GM20431 (cell line): ENCODE data around the gene ACKR4.
"Not testable (repeated sequence)": the region's sequence is repeated elsewhere in the genome, so short reads cannot be mapped to it uniquely, and the experiment has no call there.

Source experiments
- in situ Hi-C: fragments of 300-500 bp; cut with MseI, MboI; formaldehyde crosslinking; loops from one replicate; pipeline ENCODE4 v1.15.0; 2020; ENCODE audit warnings: low sequenced_read_pairs; ENCODE audit not compliant: unreplicated experiment

Gene ACKR4

DNA sequence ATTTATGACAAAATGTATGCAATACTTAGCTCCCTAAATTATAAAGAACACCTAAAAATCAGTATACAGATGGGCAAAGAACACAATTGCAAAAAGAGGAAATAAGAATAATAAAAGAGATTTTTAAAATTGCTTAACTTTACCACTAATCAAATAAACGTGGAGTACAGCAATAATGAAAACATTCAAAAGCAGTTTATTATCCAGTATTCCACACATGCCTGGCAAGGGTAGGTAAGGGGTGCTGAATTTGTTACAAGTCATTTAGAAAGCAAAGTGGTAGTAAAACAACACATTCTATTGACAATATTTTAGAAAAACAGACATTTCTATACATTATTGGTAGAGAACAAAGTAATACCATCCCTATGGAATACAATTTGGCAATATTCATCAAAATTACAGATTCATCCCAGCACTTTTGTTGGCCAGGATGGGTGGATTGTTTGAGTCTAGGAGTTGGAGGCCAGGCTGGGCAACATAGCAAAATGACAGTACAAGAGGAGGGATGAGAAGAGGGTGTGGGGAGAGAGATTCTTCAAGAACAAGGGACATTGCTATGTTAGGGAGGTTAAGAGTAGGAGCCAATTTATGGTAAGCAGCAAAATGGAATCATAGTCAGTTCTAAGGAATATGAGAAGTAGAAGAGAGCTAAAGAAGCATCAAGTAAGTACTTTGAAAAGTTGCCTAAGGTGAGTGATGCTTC, 3.7 kb upstream of the ACKR4 start:
- in situ Hi-C loops, result no loop called here

DNA sequence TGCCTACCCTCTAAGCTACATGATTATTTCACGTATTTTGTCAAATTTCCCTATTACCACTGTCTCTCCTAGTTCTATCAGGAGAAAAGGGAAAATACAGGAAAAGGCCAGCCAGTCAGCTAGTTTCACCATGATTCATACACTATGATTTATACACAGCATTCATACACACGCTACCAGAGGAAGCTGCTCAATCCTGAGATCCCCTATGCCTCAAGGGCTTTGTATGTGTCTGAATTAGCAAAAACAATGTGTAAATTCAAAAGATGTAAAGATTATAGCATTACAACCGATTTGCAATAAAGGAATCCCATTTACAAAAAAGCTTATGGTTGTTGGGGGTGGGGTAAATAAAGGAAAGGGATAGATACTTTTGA, 3.1 kb upstream of the ACKR4 start:
- in situ Hi-C loops, result no loop called here

DNA sequence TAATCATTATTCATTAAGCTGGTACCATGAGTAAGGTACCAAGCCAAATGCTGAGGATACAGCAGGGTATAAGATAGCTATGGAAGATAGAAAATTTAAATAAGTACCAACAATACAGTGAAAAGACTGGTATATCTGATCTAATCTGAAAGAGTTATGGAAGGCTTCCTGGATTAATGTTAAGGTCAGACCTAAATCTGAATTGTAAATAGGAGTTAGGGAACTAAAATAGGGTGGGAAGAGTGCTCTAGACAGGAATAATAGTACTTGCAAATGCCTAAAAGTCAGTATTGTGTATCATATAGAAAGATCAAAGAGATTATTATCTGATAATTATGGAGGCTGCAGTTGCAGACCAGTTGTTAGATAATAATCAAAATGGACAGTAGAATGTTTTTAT, 2.6 kb upstream of the ACKR4 start:
- in situ Hi-C loops, result no loop called here

DNA sequence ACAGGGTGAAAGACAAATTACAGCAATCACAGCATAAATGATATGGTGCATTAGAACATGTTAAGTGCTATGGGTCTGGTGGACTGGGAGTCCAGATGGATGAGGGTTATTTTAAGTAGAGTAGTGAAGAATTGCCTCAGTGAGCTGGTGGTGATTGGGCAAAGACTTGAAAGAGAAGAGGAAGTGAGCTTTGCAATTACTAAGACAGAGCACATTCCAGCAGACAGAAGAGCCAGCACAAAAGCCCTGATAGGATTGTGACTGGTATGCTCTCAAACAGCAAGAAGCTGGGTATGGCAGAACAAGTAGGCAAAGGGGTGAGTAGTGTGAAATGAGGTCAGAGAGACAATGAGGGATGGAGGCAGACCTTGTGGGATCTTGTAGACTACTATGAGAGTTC, 2.1 kb upstream of the ACKR4 start:
- in situ Hi-C loops, result no loop called here

DNA sequence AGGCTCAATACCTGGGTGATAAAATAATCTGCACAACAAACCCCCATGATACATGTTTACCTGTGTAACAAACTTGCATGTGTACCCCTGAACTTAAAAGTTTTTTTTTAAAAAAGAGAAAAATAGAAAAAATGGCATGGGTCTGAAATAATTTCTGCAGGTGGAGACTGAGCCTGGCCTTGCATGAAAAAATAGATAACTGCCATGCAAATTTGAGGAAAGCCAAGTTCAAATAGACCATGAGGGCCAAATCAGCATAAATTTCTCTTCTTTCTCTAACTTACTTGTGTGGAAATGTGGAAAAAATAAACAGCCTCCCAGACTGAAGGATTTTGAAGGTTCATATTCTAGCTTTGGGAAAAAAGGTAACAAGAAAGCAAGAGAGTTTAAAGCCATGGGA, 744 bp upstream of the ACKR4 start:
- in situ Hi-C loops, result no loop called here

DNA sequence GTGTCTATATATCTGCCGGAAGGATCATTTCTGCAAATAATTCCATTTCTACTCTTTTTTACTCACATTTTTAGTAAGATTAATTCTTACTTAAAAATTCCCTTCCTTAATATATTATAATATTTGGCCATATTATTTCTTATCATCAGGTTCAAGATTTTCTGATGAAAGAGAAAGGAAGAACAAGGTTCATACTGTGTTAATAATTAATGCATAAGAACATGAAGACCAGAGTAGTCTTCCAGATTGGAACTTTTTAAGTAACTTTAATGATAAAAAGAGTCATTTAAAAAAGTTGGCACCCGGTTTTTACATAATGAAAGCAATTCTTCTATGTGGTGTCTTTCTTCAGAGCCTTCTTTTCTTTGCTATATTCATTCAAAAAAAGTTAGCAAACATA, 590 bp downstream of the ACKR4 start:
- in situ Hi-C loops, result no loop called here

DNA sequence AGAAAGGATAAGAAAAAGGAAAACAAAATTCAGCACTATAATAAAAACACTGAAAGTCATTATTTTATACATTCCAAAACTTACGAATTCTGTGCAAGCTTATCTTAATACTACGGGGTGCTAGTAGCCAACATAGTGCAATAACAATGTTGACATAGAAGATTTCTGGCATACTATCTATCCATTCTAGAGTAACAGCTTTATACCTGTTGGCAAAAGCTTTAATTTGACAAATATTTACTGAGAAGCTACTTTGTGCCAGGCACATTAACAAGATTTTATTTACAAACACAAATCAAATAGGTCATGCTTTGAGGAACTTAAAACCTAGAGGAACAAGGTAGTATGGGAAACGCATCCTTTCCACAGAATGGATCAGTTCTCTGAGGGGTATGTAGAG, 1.1 kb downstream of the ACKR4 start:
- in situ Hi-C loops, result no loop called here

DNA sequence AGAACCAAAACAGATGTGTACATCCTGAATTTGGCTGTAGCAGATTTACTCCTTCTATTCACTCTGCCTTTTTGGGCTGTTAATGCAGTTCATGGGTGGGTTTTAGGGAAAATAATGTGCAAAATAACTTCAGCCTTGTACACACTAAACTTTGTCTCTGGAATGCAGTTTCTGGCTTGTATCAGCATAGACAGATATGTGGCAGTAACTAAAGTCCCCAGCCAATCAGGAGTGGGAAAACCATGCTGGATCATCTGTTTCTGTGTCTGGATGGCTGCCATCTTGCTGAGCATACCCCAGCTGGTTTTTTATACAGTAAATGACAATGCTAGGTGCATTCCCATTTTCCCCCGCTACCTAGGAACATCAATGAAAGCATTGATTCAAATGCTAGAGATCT, 3.5 kb downstream of the ACKR4 start:
- in situ Hi-C loops, result not testable (repeated sequence)

DNA sequence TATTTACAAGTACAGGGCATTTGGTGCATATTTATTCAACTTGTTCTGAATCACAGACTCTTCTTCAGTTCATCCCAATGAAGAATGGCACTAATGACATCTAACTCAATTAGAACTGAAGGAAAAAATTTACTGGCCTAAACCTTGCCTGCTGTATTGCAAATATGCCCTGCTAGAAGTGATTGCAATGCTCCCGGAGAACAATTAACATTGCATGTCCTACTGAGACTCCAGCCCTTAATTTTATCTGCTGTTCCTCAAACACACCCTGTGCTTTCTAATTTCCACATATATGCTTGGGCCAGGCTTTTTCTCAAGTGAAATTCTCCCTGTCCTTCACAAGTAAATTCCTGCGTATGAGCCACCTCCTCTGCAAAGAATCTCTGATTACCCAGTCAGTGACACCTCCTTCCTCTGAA, 8.3 kb downstream of the ACKR4 start:
- in situ Hi-C loops, result no loop called here

DNA sequence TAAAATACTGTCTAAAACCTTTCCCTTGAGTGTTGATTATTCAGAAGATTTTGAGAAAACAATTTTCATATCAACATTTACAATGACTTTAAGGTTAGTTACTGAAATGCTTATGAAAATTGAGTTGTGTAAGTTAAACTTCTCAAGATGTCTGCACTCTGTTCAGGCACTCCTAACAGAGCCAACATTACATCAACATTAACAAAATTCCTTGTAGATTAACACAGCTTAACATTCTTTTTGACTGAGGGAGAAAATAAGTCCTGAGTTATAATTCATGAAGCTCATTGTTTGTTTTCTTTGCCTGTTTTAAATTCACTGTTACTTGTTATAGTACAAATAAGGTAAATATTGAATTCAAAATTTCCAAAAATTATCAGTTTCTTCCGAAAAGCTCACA, 9.0 kb downstream of the ACKR4 start:
- in situ Hi-C loops, result no loop called here

DNA sequence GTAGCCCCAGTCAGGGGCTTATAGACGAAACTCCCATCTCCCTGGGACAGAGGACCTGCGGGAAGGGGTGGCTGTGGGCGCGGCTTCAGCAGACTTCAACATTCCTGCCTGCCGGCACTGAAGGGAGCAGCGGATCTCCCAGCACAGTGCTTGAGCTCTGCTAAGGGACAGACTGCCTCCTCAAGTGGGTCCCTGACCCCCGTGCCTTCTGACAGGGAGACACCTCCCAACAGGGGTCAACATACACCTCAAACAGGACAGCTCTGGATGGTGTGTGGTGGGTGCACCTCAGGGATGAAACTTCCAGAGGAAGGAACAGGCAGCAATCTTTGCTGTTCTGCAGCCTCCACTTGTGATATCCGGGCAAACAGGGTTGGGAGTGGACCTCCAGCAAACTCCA, 9.6 kb downstream of the ACKR4 start:
- in situ Hi-C loops, result not testable (repeated sequence)

DNA sequence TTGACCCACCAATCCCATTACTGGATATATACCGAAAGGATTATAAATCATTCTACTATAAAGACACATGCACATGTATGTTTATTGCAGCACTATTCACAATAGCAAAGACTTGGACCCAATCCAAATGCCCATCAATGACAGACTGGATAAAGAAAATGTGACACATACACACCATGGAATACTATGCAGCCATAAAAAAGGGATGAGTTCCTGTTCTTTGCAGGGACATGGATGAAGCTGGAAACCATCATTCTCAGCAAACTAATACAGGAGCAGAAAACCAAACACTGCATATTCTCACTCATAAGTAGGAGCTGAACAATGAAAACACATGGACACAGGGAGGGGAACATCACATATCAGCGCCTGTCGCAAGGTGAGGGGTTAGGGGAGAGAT, 18.2 kb downstream of the ACKR4 start:
- in situ Hi-C loops, result not testable (repeated sequence)

DNA sequence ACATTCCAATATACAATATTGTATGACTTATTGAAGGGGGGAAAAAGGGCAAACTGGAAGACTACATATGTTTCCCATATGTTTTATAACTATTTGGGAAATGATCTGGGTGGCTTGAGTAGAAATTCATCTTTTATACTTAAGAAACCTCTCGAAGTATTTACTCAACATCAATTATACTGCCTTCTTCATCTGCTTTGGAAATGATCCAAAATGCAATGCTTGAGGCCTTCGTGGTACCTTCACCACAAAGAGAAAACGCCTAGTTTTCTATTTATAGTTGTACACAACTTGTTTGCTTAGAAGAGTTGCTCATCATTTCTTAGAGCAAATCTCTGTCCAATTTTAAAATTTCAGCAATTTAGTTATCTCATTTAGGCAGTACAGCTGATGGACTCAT, 18.8 kb downstream of the ACKR4 start:
- in situ Hi-C loops, result no loop called here

DNA sequence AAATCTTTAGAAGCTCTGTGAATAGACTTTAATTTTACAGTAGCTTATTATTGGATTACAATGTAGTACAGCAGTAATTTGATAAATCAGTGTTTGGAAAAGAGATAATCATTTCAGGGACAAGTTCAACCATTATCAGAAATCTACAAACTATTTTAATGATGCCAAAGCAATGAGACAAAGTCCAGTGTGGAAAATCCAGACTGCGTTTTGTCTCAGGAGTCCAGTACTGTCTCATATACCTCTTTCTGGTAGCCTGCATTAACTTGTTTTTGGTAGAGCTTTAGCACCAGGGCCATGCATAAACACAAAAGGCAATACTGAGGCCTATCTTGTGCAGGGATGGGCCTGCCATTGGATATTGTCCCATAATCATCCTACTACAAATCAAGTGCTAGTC, 19.7 kb downstream of the ACKR4 start:
- in situ Hi-C loops, result no loop called here

DNA sequence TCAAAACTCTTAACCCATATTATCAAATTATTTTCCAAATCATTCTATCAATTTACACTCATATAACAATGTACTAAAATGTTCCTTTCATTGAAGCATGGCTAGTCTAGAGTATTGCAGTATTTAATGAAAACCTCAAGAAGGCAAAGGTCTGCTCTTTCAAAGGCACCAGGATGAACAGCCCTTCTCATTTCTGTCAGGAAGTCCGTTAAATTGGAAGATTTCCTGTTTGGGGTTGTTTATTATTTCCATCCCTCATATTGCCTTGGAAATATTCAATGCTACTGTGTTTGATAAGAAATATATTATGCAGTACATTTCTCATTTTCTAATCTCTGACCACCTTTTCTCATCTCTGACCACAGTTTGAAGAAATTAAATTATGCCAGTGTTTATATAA, 25.1 kb downstream of the ACKR4 start:
- in situ Hi-C loops, result no loop called here

DNA sequence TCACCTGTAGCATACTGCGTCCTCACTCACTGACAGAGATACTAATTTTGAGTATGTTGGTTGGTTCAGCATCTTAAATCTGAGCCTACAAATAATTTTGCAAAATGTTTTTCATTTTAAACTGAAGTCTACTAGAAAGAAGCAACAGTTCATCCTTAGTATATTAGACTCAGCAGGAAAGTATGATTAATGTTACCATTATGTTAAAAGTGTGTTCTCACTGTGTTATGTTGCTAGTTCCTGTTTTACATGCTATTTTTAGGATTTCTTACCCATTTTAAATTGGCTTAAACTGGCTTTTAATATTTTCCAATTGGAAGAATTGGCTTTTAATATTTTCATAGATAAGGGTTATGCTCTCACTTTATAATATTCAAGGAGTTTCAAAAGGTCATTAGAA, 25.7 kb downstream of the ACKR4 start:
- in situ Hi-C loops, result no loop called here

DNA sequence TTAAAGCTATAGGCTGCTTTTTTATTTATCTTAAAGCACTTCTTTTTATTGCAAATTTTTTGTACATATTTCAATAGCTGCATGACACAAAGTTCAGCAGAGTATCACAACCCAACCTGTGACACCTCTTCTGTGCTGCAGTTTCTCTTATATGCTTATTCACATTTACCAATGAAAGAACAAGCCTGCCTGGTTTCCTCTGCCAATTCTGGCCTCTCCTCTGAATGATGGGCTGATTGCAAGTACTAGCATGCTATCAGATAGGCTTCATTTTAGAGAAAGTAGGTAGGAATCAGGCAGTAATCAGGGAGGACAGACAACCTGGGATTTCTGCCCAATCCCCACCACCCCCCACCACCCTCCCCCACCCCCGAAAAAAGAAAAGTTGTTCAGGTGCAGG, 26.6 kb downstream of the ACKR4 start:
- in situ Hi-C loops, result no loop called here

DNA sequence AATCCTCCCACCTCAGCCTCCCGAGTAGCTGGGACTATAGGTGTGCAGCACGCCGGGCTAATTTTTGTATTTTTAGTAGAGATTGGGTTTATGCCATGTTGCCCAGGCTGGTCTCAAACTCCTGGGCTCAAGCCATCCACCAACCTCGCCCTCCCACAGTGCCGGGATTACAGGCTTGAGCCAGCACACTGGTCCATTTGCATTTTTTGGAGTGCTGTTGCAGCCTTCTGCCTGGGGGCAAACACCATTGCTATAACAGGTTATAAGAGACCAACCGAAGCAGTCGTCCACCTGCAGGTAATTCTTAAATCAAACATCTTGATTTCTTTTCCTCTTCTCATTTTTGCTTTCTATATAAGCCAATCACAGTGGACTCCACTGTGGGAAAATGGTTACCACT, 27.7 kb downstream of the ACKR4 start:
- in situ Hi-C loops, result no loop called here

DNA sequence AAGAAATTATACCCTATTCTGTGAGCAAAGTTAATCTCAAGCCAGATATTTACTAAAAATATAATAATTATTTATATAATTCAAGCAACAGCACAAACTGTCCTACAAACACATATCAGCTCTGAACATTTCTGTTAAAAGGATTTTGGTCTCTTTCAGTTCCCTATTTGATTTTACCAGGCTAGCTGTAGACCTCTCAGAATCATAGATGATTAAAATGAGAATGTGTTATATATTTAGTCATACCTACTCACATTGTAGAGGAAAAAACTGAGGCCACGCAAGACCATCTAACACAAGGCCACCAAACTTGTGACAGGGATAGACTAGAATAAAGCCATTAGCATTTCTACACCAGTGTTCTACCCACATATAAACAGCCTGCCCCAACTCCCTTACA, 28.5 kb downstream of the ACKR4 start:
- in situ Hi-C loops, result no loop called here

DNA sequence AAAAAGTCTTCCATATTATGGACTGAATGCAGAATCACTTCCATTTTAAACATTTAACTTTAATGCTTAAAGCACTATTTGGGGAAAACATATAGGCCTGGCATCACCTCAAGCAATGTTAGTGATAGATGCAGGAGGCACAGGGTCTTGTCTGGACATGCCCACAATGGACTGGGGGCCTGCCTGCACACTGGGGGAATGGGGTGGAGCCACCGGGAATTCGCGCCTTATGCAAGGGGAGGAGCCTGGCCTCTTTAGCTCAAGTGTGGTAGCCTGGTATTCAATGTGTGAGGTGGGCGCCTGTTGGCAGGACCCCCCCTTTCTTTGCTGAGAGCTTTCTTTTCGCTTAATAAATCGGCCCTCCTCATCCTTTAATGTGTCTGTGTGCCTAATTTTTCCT, 29.9 kb downstream of the ACKR4 start:
- in situ Hi-C loops, result no loop called here

DNA sequence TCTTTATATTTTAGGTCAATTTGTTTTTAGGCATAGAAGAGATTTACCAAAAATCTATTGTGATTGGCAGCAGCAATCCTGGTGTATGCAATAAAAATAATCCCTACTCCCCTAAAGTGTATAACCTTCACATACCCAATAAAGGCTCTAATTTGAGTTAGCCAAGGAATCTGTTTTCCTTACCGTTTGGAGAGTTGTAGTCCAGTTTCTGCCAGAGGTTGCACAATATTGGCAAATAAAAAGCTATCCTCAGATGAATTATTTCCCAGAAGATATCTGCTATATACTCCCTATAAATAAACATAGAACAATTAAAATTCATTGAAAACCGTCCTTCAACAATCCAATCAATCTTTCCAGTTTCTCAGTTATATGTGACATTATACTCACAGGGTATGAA, 31.1 kb downstream of the ACKR4 start:
- in situ Hi-C loops, result no loop called here

DNA sequence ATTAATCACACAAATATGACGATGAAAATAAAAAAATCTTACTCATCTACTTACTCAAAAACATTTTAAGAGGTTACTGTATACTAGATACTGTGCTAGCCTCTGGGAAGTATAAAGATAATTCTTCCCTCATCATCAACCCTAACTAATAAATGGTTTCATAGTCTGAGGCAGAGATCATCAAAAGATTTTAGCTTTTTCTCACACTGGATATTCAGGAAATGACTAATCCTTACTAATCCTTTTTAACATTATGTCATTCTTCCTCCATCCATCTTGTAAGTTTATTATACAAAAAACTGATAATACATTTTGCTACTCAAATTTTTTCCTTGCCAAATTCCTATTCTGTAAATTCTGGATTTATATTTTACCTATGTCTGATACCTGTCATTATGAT, 32.9 kb downstream of the ACKR4 start:
- in situ Hi-C loops, result no loop called here

DNA sequence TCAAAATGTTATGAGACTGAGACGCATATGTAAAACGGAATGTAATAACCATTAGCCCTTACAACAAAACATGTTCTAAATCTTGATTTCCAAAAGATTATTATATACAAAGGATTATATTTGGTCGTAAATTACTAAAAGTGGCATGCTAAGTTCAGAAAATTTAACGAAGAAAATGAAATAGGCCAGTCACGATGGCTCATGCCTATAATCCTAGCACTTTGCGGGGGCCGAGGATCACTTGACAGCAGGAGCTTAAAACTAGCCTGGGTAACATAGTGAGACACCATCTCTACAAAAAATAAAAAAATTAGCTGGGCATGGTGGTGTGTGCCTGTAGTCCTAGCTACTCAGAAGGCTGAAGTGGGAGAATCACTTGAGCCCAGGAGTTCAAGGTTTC, 33.5 kb downstream of the ACKR4 start:
- in situ Hi-C loops, result no loop called here
